Measurements from ENCODE around the gene COX14.
"Not testable (repeated sequence)": the region's sequence is repeated elsewhere in the genome, so short reads cannot be mapped to it uniquely, and the experiment has no call there.

COX14 gene

DNA sequence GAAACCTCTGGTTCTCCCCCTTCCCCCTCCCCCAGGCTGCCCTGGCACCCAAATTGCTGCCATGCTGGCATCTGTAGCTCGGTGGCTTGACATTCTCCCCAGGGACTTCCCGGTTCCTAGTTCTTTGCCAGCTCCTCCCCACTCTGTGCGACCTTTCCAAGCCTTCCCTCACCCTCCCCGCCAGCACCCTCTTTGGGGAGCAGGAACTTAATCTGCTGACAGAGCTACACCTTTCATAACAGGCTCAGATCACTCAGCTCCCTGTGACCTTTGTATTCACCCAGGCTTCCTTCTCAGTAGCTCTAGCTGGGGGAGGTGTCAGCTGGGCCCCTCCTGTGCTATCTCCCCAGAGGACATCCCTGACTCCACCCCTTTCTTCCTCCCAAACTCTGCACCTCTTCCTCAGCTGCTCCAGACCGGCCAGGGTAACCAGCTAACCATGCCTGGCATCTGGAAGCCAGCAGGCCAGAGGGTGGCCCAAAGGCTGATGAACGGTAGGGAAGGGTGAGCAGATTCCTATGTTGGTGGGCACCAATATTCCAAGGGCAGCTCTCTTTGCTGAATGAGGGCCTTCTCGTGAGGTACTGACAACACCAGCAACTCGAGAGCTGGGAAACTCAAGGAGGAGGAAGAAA is 1.8 kb upstream of the COX14 start:
- no peak for DNase-seq

DNA sequence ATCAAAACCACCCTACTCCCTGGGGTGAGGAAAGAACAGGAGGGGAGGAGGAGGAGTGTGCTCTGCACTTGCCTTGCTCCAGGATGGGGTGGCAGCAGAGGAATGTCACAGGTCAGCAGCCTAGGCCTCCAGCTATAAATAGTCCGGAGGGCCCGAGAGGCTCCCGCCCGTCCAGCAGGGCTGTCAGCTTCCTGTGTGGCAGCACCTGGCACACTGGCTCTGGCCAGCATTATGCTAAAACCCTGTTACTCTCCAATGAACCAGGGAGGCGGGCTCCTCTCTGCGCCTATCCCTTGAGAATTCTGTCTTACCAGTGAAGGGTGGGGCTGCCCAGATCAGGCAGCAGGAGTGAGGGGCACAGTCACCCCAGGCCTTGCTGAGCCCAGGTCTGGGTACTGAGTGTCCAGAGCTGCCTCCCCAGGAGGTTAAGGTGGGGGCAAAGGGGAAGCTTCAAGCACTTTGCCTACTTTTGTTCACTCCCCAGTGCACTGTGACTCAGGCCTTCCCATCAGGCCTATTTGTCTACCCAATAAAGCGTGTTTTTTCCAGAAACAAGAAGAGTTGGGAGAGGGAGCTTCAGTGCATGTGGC is 1.2 kb upstream of the COX14 start:
- DNase-seq: peak; percentile 57 to 77

DNA sequence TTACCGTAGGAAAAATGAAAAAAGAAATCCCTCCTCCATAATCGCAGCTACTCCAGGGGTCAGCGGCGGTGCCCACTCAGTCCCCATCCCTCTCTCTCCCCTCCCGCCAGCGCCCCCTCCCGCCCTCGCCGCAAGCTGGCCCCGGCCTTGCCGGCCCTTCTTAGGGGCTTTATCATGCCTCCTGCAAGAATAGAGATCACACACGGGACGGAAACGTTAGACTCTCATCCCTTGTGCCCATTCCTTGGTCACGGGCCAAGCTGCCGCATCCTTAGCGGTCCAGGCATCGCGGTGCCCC is 692 bp upstream of the COX14 start:
- DNase-seq: no peak

DNA sequence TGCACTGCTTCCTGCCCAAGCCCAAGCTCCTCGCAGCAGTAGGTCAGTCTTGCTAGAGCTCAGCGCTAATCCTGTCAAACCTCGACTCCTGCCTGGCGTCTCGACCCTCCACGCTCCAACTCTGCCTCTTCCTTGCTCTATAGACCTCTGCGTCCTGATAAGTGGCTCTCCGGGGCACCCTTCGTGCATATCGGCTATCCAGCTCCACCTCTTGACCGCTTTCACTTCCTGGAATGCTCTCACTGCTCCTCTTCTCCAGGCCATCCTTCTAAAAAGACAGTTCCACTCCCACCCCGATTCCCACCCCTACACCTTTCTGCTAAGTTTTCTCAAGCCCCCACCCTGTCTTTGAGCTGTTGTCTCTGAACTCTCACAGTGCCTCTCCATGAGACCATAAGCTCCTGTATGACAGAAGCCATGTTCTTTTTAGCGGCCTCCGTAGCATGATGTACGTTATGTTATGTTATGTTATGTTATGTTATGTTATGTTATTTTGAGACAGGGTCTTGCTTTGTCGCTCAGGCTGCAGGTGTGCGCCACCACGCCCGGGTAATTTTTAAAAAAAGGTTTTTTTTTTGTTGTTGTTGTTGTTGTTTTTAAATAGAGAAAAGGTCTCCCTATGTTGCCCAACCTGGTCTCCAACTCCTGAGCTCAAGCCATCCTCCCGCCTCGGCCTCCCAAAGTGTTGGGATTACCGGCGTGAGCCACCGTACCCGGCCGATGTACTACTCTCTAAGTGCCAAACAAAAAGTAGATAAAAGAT is 601 bp downstream of the COX14 start:
- DNase-seq: peak in 1 of 2 experiments; percentile 32

DNA sequence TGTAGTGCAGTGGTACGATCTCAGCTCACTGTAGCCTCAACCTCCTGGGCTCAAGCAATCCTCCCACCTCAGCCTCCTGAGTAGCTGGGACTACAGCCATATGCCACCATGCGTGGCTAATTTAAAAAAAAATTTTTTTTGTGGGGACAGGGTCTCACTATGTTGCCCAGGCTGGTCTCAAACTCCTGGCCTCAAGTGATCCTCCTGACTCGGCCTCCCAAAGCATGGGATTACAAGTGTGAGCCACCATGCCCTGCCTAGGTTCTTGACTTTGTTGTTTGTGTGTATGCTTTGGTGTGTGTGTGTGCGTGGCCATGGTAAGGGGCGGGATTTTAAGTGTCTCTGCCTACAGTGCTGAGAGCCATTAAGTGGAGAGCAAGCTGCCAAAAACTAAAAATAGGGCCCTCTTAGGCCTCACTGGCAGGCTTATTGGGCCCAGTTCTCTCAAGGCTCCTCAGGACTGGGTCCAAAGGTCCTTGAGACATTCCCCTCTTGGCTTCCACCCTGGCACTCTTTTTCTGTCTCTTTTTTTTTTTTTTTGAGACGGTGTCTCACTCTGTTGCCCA is 5.1 kb downstream of the COX14 start:
- DNase-seq: no peak

DNA sequence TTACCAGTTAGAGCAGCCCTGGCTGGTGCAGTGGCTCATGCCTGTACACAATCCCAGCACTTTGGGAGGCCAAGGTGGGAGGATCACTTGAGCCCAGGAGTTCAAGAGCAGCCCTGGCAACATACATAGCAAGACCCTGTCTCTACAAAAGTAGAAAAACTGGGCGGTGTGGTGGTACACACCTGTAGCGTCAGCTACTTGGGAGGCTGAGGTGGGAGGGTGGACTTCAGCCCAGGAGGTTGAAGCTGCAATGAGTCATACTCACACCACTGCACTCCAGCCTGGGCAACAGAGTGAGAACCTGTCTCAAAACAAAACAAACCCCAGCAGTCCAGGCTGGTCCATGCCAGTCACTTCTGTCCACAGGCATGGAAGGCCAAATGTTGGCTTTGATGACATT is 7.4 kb downstream of the COX14 start:
- no peak for DNase-seq

DNA sequence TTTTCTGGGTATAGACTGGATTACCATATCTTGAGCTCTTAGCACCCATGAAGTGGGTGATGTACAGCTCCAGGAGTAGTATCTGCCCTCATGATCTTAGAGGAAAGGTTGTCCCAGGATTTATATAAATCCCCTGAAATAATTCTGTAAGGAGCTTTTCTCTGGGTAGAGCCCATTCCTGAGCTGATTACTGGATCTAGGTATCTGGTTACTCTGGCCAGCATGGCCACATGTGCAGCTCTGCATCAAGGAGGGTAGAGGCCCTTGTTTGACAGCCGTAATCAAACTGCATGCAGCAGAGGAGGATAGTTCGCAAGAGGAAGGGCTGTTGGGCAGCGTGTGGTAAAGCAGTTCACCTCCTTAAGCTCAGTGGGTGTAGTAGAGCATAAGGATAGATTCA is 8.5 kb downstream of the COX14 start:
- DNase-seq: no peak

DNA sequence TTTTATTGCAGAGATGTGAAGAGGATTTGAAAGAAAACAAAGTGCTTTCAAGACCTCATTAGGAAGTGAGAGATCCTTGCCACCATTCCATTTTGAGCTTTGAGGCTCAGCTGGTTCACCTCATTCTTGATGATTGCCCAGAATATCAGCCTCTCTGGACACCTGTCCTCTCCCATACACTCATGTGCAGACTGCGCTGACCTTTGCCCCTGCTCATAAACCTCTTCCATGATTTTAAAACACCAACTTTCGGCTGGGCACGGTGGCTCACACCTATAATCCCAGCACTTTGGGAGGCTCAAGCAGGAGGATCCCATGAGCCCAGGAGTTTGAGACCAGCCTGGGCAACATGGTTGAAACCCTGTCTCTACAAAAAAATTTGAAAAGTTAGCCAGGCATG is 8.9 kb downstream of the COX14 start:
- no peak for DNase-seq

DNA sequence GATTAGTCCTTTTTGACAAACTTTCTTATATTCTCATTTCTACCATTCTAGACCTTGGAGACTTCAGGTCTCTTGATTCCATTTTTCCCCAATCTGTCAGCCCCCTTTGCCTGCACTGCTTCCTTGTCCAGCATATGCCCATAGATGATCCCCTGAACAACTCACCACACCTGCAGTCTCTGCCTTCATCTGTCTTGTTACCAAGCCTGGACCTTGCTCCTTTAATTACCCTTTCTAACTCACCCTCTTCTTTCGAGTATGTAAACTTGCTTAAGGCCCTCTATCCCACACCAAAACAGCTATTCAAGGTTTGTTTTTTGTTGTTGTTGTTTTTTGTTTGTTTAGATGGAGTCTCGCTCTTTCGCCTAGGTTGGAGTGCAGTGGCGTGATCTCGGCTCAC is 9.6 kb downstream of the COX14 start:
- no peak for DNase-seq

DNA sequence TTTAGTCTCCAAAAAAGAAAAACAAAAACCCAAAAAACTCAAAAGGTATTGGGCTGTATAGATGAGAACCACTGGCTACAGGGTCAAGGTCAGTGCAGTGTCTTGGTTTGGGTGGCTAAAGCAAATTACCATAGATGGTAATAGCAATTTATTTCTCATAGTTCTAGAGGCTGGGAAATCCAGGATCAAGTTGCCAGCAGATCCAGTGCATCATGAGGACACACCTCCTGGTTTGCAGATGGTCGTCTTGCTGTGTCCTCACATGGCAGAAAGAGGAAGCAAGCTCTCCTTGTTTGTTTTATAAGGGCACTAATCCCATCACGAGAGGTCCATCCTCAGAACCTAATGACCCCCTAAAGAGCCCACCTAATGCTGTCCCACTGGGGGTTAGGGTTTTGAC is 11.2 kb downstream of the COX14 start:
- DNase-seq: no peak

DNA sequence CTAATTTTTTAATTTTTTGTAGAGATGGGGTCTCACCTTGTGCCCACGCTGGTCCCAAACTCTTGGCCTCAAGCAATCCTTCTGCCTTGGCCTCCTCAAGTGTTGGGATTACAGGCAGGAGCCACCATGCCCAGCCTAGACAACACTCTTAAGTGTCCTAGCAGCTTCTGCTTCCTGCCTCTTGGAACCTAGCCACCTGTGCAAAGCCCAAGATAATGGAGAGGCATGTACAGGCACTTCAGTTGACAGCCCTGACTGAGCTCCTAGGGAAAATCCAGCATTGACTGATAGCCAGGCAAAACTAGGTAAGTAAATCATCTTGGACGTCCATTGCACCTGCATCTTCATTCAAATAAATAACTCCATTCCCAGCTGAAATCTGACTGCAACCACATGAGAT is 15.5 kb downstream of the COX14 start:
- DNase-seq: no peak

DNA sequence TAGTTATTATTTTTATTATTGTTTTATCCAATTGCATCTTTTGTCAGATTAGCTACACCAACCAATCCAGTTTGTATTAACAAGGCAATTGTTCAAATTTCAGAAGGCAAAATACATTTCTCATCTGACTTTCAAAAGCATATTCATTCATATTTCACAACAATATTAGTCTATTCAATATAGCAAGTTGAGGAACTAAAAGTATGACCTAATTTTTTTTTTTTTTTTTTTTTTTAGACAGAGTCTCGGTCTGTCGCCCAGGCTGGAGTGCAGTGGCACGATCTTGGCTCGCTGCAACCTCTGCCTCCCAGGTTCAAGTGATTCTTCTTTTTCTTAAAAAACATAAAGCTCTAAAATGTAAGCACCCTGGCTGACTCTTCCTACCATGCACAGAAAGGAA is 17.3 kb downstream of the COX14 start:
- DNase-seq: no peak

DNA sequence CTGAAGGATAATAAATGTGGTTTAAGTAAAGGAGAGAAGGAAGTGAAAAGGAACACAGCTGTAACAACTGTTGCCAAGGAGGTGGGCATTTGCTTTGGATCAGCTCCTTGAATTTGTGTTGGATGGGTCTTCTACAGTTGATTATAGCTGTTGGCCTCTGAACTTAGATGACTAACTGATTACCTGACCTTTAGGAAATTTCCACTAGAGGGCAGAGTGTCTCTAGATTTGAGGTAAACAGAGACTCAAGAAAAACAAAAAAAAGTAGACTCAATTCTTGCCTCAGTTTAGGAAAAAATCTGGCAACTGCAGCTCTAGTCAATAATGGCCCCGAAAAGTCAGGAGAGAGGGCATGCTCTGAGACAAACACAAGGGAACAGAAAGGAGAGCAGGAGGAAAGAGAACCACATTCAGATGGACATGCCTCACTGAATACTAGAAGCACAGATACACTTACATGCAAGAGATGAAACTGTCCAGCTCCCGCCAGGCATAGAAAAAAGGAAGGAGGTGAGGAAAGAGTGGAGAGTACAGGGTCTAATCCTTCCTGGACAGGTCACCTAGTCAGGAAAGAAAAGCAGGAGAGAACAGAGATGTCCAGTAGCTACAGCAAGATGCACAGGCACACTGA is 20.6 kb downstream of the COX14 start:
- peak in 1 of 2 experiments; percentile 35 for DNase-seq

DNA sequence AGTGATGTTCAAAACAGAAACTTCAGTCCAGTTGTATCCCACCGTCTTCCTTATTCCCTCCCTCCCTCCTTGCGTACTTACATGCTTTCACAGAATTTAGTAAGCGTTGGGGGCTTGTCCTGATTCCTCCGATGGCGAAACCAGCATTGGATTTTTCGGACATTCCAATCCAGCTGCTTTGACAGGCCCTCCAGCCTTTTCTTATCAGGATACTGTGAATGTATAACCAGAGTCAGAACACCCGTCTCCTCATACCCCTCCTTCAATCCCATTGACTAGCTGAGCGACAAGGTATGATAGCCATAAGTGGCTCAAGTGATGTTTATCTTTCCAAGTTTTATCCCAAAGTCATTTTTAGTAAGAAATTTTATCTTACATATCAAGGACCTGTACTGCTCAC is 31.0 kb downstream of the COX14 start:
- DNase-seq: no peak

DNA sequence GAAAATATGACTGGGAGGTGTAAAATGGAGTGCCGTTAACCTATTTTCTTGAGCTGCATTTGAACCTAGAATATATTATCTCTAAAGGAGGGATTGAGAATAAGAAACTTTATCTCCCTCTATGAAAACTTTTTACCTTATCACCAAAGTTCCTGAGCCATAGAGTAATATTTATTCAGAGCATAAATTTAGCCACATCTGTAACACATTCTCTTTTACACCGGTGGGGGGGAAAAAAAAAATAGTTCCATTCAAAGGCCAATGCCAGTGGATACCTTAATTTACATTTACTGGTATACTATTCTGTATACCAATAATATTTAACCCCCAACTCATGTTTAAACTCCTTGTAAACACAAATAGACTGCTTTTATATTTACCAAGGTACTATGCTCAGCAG is 33.4 kb downstream of the COX14 start:
- no peak for DNase-seq

DNA sequence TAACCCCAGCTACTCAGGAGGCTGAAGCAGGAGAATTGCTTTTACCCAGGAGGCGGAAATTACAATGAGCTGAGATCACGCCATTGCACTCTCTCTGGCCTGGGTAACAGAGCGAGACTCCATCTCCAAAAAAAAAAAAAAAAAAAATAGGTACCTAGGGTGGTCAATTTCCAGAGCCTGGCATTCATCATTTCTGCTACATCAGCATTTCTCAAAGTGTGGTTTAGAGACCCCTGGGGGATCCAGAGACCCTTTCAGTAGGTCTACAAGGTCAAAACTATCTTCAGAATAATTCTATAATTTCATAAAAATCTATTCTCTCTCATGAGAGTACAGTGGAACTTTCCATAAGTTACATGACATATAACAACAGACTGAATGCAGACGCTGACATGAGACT is 35.2 kb downstream of the COX14 start:
- no peak for DNase-seq

DNA sequence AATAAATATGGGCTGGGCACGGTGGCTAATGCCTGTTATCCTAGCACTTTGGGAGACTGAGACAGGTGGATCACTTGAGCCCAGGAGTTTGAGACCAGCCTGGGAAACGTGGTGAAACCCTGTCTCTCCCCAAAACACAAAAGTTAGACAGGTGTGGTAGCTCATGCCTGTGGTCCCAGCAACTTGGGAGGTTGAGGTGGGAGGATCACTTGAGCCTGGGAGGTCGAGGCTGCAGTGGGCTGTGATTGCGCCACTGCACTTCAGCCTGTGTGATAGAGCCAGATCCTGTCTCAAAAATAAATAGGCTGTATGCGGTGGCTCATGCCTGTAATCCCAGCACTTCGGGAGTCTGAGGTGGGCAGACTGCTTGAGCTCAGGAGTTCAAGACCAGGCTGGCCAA is 36.0 kb downstream of the COX14 start:
- not testable (repeated sequence) for DNase-seq

DNA sequence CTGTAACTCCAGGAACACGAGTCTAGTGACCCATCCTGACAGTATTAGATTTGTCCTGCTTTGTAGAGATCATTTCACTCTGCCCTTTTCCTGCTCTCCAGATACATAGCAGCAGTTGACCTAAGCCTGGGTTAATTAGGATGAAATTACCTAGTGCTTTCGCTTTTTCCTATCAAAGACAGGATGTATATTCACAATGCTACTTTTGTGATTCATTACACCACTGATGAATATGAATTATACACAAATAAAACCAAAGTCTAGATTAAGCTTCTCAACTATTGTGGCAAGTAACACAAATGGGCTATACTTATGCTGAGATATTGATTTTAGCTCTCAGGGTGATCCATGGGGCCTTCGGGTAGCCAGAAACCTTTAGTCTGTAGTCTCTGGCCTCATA is 37.3 kb downstream of the COX14 start:
- no peak for DNase-seq

DNA sequence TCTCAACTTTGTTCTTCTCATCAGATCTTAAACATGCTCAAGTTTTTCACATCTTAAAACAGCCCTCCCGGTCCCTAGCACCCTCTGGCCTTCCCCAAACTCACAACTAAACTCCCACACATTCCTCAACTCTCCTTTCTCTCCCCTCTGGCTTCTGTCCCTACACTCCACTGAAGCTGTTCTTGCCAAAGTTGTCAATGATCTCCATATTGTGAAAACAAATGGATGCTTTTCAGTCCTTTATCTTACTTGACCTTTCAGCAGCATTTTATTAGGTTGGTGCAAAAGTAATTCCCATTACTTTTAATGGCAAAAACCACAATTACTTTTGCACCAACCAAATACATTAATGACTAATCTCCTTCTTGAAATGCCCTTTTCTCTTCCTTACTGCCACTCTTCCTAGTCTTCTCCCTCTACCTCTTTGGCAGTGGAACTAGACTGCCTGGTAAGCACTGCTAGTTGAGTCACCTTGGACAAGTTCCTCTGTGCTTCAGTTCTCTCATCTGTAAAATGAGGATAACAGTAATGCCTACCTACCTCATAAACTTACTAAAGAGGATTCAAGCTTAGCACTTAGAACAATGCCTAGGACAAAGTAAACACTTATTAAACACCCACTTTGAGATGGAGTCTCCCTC is 39.1 kb downstream of the COX14 start:
- no peak for DNase-seq

DNA sequence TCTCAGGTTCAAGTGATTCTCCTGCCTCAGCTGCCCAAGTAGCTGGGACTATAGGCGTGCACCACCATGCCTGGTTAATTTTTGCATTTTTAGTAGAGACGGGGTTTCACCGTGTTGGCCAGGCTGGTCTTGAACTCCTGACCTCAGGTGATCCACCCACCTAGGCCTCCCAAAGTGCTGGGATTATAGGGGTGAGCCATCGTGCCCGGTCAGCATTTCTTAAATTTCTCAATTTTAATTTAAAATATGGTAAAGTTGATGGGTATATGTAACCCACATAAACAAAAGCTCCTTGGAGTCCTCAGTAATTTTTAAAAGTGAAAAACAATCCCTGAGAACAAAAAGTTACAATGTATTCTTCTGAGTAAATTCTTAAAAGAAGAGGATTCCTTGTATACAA is 42.9 kb downstream of the COX14 start:
- DNase-seq: not testable (repeated sequence)

DNA sequence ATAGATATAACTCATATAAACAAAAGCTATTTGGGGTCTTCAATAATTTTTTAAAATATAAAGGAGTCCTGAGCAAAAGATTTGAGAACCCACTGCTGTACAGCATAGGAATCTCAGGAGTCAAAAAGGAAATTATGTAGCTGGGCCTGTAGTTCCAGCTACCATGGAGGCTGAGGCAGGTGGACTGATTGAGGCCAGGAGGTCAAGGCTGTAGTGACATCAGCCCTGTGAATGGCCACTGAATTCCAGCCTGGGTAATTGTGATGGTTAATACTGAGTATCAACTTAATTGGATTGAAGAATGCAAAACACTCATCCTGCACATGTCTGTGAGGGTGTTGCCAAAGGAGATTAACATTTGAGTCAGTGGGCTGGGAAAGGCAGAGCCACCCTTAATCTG is 44.6 kb downstream of the COX14 start:
- no peak for DNase-seq

DNA sequence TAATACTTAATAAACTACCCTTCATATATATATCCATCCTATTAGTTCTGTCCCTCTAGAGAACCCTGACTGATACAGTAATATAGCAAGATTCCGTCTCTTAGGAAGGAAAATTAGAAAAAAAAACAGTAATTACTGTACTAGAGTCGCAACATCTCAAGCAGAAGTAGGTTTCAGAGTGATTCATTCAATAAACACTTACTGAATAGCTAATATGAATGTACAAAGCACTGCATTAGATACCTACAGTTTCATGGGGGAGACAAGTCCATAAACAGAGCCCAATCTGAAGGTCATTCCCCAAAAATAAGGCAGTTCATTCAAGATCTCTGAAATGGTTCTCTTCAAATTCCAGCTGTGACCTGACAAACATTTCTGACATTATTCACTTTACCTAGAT is 45.2 kb downstream of the COX14 start:
- DNase-seq: no peak

DNA sequence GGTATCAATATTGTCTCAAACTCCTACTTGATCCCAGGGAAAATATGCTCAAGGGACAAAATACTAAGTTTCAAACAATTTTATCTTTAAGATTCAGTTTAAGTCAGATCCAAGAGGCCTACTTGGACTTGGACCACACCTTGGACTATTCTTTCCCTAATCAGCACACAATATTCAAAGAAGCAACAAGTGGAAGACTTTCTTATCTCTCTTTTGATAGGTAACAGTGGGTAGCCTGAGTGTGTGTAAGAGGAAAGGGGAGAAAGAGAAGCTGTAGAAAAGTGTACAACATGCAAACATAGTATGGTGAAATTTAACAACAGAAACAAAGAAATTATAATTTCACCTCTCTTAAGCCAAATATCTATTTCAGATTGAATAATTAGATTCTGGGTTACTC is 48.6 kb downstream of the COX14 start:
- no peak for DNase-seq
